UCSD-AML1 (cell line): ENCODE results near the gene CFC1.
"Not testable (repeated sequence)": the region's sequence is repeated elsewhere in the genome, so short reads cannot be mapped to it uniquely, and the experiment has no call there.

Source experiments
- DNase-seq: peaks from one replicate; lab custom pipeline; 2025; ENCODE audit not compliant: unreplicated experiment; lab: John Stamatoyannopoulos, UW

The CFC1 gene

DNA sequence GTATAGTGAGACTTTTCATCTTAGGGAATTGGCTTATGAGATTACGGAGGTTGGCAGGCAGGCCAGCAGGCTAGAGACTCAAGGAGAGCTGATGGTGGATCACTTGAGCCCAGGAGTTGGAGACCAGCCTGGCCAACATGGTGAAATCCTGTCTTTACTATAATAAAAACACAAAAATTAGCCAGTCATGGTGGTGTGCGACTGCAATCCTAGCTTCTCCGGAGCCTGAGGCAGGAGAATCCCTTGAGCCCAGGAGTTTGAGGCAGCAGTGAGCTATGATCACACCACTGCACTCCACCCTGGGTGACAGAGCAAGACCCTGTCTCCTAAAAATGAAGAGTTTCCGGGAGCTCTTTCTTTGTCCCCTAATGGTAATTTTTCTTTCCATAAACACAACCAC, 14.6 kb downstream of the CFC1 start:
- not testable (repeated sequence) for DNase-seq

- DNase-seq, result not testable (repeated sequence)
Measured at GRCh38 chr2:130583582-130583981, 15.8 kb downstream of the CFC1 start.

DNA sequence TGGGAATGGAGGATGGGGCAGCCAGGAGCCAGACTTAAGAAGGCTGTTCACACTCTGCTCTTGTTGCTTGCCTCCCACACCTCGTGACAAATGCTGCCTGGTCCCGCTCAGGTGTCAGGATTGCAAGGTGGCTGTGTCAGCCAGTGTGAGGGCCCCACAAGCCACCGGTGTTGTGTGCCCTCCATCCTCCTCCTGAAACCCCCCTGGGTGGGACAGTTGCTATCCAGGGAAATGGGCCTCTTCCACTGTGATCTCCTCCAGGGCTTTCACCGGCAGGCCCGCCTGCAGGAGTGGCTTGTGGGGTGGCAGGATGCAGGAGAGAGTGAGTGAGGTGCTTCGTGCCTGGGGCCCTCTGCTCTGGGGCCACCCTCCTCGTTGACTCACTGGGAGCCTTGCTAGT, 16.4 kb downstream of the CFC1 start:
- not testable (repeated sequence) for DNase-seq

DNA sequence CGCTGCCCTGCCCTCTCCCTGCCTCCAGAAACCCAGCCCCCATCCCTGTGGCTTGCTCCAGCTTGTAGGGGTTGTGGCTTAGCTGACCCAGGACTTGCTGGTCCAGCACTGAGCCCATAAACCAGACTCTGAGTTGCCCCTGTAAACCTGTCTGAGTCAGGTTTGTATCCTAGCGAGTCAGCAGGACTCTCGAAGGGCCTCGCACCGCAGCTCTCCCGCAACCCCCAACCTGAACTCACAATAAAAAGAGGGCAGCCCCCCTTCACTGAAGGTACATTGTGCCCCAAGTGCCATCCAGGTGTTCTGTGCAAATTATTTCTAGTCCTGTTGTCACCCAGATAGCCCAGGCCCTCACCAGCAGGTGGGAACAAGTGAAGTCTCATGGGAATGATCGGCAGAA, 17.9 kb downstream of the CFC1 start:
- not testable (repeated sequence) for DNase-seq

- DNase-seq, result not testable (repeated sequence)
Measured at GRCh38 chr2:130579121-130579520, 20.3 kb downstream of the CFC1 start.

DNA sequence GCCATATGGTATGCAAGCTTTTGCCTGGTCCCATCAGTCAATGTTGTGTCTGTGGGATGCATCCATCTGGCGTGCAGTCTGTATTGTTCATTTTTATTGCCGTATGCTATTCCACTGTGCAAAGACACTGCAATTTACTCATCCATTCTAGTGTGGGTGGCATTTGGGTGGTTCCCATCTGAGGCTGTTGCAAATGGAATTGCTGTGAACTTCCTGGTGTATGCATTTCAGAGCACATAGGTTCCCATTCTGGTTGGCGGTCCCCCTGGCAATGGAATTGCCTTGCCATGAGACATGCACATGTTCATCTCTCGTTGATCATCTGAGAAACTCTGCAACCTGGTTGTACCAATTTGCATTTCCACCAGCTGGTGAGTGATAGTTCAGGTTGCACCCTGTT, 21.8 kb downstream of the CFC1 start:
- not testable (repeated sequence) for DNase-seq

DNA sequence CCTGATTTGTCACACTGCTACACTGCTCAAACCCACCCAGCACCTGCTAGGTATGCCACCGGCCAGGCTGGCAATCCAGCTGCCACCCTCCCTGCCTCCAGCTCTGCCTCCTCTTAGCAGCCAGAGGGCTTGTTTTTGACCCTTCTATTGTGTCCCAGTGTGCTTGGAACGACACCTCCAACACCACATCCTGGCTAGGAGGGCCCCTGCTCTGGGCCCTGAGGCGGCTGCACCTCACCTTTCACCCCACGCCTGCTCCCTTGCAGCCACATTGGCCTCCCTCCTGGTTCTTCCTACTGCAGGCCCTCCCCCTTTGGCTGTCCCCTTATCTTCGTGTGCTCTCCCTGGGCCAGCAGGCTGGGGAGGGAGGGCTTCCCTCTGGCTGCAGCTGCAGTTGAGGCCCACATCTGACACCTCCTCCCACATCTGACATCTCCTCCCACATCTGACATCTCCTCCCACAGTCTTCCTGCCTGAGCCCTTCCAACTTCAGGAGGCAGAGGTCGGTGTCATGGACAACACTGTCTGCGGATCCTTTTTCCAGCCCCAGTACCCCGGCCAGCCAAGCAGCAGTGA, 23.1 kb downstream of the CFC1 start:
- DNase-seq, result not testable (repeated sequence)

GRCh38 chr2:130574230-130574629, 25.1 kb downstream of the CFC1 start:
- not testable (repeated sequence) for DNase-seq

DNA sequence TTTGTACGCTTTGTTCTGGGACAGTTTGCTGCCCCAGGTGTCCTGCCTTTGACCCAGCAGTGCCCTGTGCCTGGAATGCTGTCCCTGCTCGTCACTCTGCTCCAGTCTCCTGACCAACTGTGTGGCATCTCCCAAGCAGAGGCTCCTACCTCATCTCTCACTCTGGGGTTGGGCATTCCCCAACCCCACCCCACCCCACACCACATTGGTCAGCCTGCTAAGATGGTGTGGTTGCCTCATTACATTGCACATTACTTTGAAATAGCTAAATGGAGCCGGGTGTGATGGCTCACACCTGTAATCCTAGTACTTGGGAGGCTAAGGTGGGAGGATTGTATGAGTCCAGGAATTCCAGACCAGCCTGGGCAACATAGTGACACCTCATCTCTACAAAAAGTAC, 27.4 kb downstream of the CFC1 start:
- not testable (repeated sequence) for DNase-seq

- not testable (repeated sequence) for DNase-seq
Measured at GRCh38 chr2:130566165-130566564, 33.2 kb downstream of the CFC1 start.

- not testable (repeated sequence) for DNase-seq
Measured at GRCh38 chr2:130556441-130556840, 42.9 kb downstream of the CFC1 start.

DNA sequence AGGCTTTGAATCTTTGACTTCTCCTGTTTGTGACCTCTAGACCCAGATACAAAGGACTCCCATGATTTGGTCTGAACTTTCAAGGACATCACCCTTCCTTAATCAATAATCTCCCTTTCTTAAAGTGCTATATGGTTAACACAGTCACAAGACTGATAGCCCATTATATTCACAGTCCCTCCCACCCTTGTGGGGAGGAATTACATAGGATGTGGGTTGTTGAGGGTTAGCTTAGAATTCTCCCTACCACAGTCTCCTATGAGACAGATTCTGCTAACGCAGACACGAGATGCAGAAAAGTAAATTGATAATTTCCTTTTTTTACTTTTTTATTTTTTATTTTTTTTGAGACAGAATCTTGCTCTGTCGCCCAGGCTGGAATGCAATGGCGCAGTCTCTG, 45.2 kb downstream of the CFC1 start:
- not testable (repeated sequence) for DNase-seq

DNA sequence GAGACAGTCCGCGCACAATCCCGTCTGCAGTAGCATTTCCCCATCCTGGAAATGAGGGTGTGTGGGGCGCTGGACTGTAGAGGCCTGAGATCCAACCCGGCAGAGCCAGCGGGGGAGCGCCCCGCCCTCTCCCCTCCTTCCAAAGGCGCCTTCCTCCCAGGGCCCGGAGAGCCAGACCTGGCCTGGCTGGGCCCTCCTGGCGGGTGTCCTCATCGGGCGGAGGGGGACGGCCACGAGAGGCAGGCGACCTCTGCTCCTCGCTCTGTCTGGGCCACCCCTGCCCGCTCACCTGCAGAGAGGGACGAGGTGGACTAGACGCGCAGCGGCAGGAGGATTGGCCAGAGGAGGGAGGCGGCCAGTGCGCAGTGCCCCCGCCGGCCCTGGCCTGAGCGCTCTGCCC, 49.9 kb downstream of the CFC1 start:
- not testable (repeated sequence) for DNase-seq

DNA sequence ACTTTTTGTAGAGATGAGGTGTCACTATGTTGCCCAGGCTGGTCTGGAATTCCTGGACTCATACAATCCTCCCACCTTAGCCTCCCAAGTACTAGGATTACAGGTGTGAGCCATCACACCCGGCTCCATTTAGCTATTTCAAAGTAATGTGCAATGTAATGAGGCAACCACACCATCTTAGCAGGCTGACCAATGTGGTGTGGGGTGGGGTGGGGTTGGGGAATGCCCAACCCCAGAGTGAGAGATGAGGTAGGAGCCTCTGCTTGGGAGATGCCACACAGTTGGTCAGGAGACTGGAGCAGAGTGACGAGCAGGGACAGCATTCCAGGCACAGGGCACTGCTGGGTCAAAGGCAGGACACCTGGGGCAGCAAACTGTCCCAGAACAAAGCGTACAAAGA, 51.0 kb downstream of the CFC1 start:
- DNase-seq, result not testable (repeated sequence)

- not testable (repeated sequence) for DNase-seq
Measured at GRCh38 chr2:130544978-130545377, 54.4 kb downstream of the CFC1 start.

- not testable (repeated sequence) for DNase-seq
Measured at GRCh38 chr2:130543785-130544528, 55.4 kb downstream of the CFC1 start.

GRCh38 chr2:130542789-130543188, 56.6 kb downstream of the CFC1 start:
- DNase-seq, result not testable (repeated sequence)
